HG03097 (cell line): Measurements from ENCODE around the gene KLHDC4.
"Not testable (repeated sequence)": the region's sequence is repeated elsewhere in the genome, so short reads cannot be mapped to it uniquely, and the experiment has no call there.

Experiments used
- ATAC-seq: cut with Tn5 transposase; IDR thresholded peaks from one replicate; pipeline ENCODE4 v1.9.1; 2021; ENCODE audit not compliant: unreplicated experiment, low FRiP score

Gene KLHDC4

GRCh38 chr16:87687126-87687910 lies 78.5 kb downstream of the KLHDC4 start:
- ATAC-seq = no peak

GRCh38 chr16:87686697-87687096 lies 79.1 kb downstream of the KLHDC4 start:
- ATAC-seq = no peak

GRCh38 chr16:87685766-87686165 lies 80.0 kb downstream of the KLHDC4 start:
- ATAC-seq = no peak

- no peak for ATAC-seq
Observed at GRCh38 chr16:87685405-87685755, 80.4 kb downstream of the KLHDC4 start.

GRCh38 chr16:87684711-87685404 lies 80.9 kb downstream of the KLHDC4 start:
- no peak for ATAC-seq

GRCh38 chr16:87684106-87684677 lies 81.6 kb downstream of the KLHDC4 start:
- ATAC-seq = no peak

GRCh38 chr16:87682852-87683399 lies 82.9 kb downstream of the KLHDC4 start:
- no peak for ATAC-seq

GRCh38 chr16:87681981-87682570 lies 83.7 kb downstream of the KLHDC4 start:
- no peak for ATAC-seq

GRCh38 chr16:87681051-87681602 lies 84.7 kb downstream of the KLHDC4 start:
- not testable (repeated sequence) for ATAC-seq

GRCh38 chr16:87680272-87680644 lies 85.5 kb downstream of the KLHDC4 start:
- ATAC-seq = no peak

GRCh38 chr16:87679593-87680271 lies 86.1 kb downstream of the KLHDC4 start:
- no peak for ATAC-seq

- ATAC-seq = no peak
Observed at GRCh38 chr16:87678618-87679017, 87.2 kb downstream of the KLHDC4 start.

GRCh38 chr16:87677830-87678229 lies 88.0 kb downstream of the KLHDC4 start:
- ATAC-seq = no peak

- ATAC-seq = no peak
Observed at GRCh38 chr16:87675111-87675719, 90.6 kb downstream of the KLHDC4 start.

- ATAC-seq = no peak
Observed at GRCh38 chr16:87674419-87674818, 91.4 kb downstream of the KLHDC4 start.

- ATAC-seq = no peak
Observed at GRCh38 chr16:87671715-87672270, 94.0 kb downstream of the KLHDC4 start.

GRCh38 chr16:87671221-87671620 lies 94.6 kb downstream of the KLHDC4 start:
- no peak for ATAC-seq

GRCh38 chr16:87669672-87670071 lies 96.1 kb downstream of the KLHDC4 start:
- ATAC-seq = no peak

GRCh38 chr16:87667946-87668345 lies 97.8 kb downstream of the KLHDC4 start:
- no peak for ATAC-seq

- no peak for ATAC-seq
Observed at GRCh38 chr16:87667443-87667842, 98.3 kb downstream of the KLHDC4 start.
